HCT116 (cell line): ENCODE results near the gene ZNF646. TPM values are rescaled to one million over a fixed set of nuclear protein-coding genes. Genes with fewer than 3 reads are reported as not detected.

Experiments used
- ATAC-seq: fragments of 200-7000 bp; cut with Tn5 transposase; 2 replicates; pipeline ENCODE4 v1.9.1; 2020; ENCODE audit warnings: mild to moderate bottlenecking, moderate library complexity
- BruUV-seq: library from RNA; stranded (reverse); fragments of 400-500 nt; replicated peaks from 2 replicates; lab custom pipeline; 2021; lab: Mats Ljungman, UMichigan
- CTCF ChIA-PET: fragments of 300-600 bp; sonication (Branson Sonifier 250); formaldehyde crosslinking; loops from one replicate; lab custom pipeline; 2021; ENCODE audit warnings: antibody characterized with exemption; lab: Charles Lee
- POLR2A ChIA-PET: fragments of 300-600, 350-600 bp; sonication (Branson Sonifier 250); formaldehyde crosslinking; loops from one replicate; lab custom pipeline; 2021; ENCODE audit warnings: antibody characterized with exemption; lab: Charles Lee
- RAD21 ChIA-PET, 2 experiments: fragments of 300-600 bp; sonication (Branson Sonifier 250); formaldehyde crosslinking; loops; one replicate each; lab custom pipeline; 2023; ENCODE audit warnings: low total read pairs in 2 of 2; ENCODE audit not compliant: uncharacterized antibody in 2 of 2, unreplicated experiment in 2 of 2, low non-redundant PET in 1 of 2; lab: Charles Lee
- DNase-seq: peaks from one replicate; pipeline ENCODE4 v3.0.0-alpha.2; 2010; ENCODE audit warnings: low read depth, low spot score
- H2AFZ ChIP-seq: fragments of 200-600 bp; shearing (Covaris generic), sonication (generic); 2 replicates; pipeline ENCODE4 v1.6.1; 2017; ENCODE audit warnings: low read depth, mixed run types, mixed read lengths, antibody characterized with exemption, low read length; ENCODE audit not compliant: poor library complexity, severe bottlenecking
- H3K27ac ChIP-seq: 2 replicates; pipeline ENCODE4 v1.5.1; 2012; ENCODE audit warnings: low read depth, low read length
- H3K27me3 ChIP-seq: fragments of 200-600 bp; sonication (generic); 2 replicates; pipeline ENCODE4 v1.6.1; 2016; ENCODE audit warnings: mixed run types, low read length, mixed read lengths; ENCODE audit not compliant: insufficient read depth
- H3K36me3 ChIP-seq, 2 experiments: fragments of 200-500 bp in 1 of 2; fragments of 200-600 bp in 1 of 2; sonication (Bioruptor generic) in 1 of 2; sonication (generic) in 1 of 2; 2 replicates each; pipeline versions ENCODE4 v1.5.1 to v1.6.1; 2014 to 2016; ENCODE audit warnings: low read length in 2 of 2, inconsistent platforms in 1 of 2, mixed read lengths in 1 of 2, mixed run types in 1 of 2; ENCODE audit not compliant: insufficient read depth in 2 of 2, control insufficient read depth in 1 of 2
- H3K4me1 ChIP-seq, 2 experiments: fragments of 200-600 bp in 1 of 2; sonication (generic) in 1 of 2; 2 replicates each; pipeline versions ENCODE4 v1.5.1 to v1.6.1; 2012 to 2017; ENCODE audit warnings: low read length in 2 of 2, inconsistent platforms in 1 of 2, mild to moderate bottlenecking in 1 of 2, mixed read lengths in 1 of 2, mixed run types in 1 of 2, moderate library complexity in 1 of 2; ENCODE audit not compliant: insufficient read depth in 2 of 2, control insufficient read depth in 1 of 2
- H3K4me2 ChIP-seq: fragments of 200-600 bp; sonication (generic); 2 replicates; pipeline ENCODE4 v1.6.1; 2017; ENCODE audit warnings: mixed run types, low read length, mixed read lengths
- H3K4me3 ChIP-seq, 2 experiments: fragments of 200-600 bp in 1 of 2; sonication (generic) in 1 of 2; replicated peaks in 1 of 2; 2 replicates each; pipeline ENCODE4 v1.5.1; 2011 to 2016; ENCODE audit warnings: low read length in 2 of 2, control low read depth in 1 of 2, low read depth in 1 of 2, mild to moderate bottlenecking in 1 of 2, mixed read lengths in 1 of 2, mixed run types in 1 of 2
- H3K79me2 ChIP-seq: fragments of 200-600 bp; sonication (generic); 2 replicates; pipeline ENCODE4 v1.6.1; 2017; ENCODE audit warnings: mild to moderate bottlenecking, mixed run types, low read length, moderate library complexity, mixed read lengths; ENCODE audit not compliant: insufficient read depth
- H3K9ac ChIP-seq: fragments of 200-600 bp; sonication (generic); 2 replicates; pipeline ENCODE4 v1.6.1; 2016; ENCODE audit warnings: low read length, mixed read lengths
- H3K9me2 ChIP-seq: fragments of 200-600 bp; sonication (generic), shearing (Covaris generic); 2 replicates; pipeline ENCODE4 v1.6.1; 2017; ENCODE audit warnings: mixed run types, mild to moderate bottlenecking, moderate library complexity; ENCODE audit not compliant: insufficient read depth
- H3K9me3 ChIP-seq, 2 experiments: fragments of 200-500 bp in 1 of 2; fragments of 200-600 bp in 1 of 2; sonication (Bioruptor generic) in 1 of 2; sonication (generic) in 1 of 2; 2 replicates each; pipeline ENCODE4 v1.6.1; 2014 to 2017; ENCODE audit warnings: low read length in 2 of 2, mixed read lengths in 2 of 2, inconsistent platforms in 1 of 2, low read depth in 1 of 2, mild to moderate bottlenecking in 1 of 2, mixed run types in 1 of 2, moderate library complexity in 1 of 2; ENCODE audit not compliant: control insufficient read depth in 1 of 2, insufficient read depth in 1 of 2
- H4K20me1 ChIP-seq: fragments of 200-600 bp; sonication (generic), shearing (Covaris generic); 2 replicates; pipeline ENCODE4 v1.6.1; 2017; ENCODE audit warnings: mixed run types, mild to moderate bottlenecking, moderate library complexity; ENCODE audit not compliant: insufficient read depth
- ATF3 ChIP-seq: IDR thresholded peaks from 2 replicates; pipeline ENCODE4 v1.6.1; 2012
- CEBPB ChIP-seq: IDR thresholded peaks from 2 replicates; pipeline ENCODE4 v1.6.1; 2012; ENCODE audit warnings: low read depth
- EGR1 ChIP-seq: IDR thresholded peaks from 2 replicates; pipeline ENCODE4 v1.6.1; 2012; ENCODE audit warnings: low read depth
- EZH2 ChIP-seq: fragments of 200-600 bp; sonication (generic); IDR thresholded peaks from 2 replicates; pipeline ENCODE4 v1.6.1; 2017; ENCODE audit warnings: antibody characterized with exemption, mixed run types
- EZH2phosphoT487 ChIP-seq: fragments of 200-600 bp; IDR thresholded peaks from 2 replicates; pipeline ENCODE4 v1.6.1; 2018; ENCODE audit warnings: antibody characterized with exemption, borderline replicate concordance
- FOSL1 ChIP-seq: IDR thresholded peaks from 2 replicates; pipeline ENCODE4 v1.6.1; 2012; ENCODE audit warnings: low read depth
- JUND ChIP-seq: IDR thresholded peaks from 2 replicates; pipeline ENCODE4 v1.6.1; 2012
- MAX ChIP-seq: IDR thresholded peaks from 2 replicates; pipeline ENCODE4 v1.6.1; 2012
- POLR2A ChIP-seq: IDR thresholded peaks from 2 replicates; pipeline ENCODE4 v1.7.0; 2011; ENCODE audit warnings: borderline replicate concordance; ENCODE audit not compliant: insufficient read depth, insufficient read length; ENCODE audit errors: extremely low read depth
- REST ChIP-seq: IDR thresholded peaks from 2 replicates; pipeline ENCODE4 v1.6.1; 2012; ENCODE audit warnings: low read depth
- SP1 ChIP-seq: IDR thresholded peaks from 2 replicates; pipeline ENCODE4 v1.6.1; 2012; ENCODE audit warnings: low read depth
- TCF7L2 ChIP-seq: IDR thresholded peaks from 2 replicates; pipeline ENCODE4 v1.7.0; 2011; ENCODE audit warnings: borderline replicate concordance, inconsistent platforms; ENCODE audit not compliant: insufficient read depth, insufficient read length; ENCODE audit errors: extremely low read depth
- YY1 ChIP-seq: IDR thresholded peaks from 2 replicates; pipeline ENCODE4 v1.6.1; 2011; ENCODE audit warnings: low read length, low read depth, moderate library complexity, mild to moderate bottlenecking; ENCODE audit not compliant: insufficient replicate concordance; ENCODE audit errors: extremely low read depth
- ZBTB33 ChIP-seq: IDR thresholded peaks from 2 replicates; pipeline ENCODE4 v1.6.1; 2011; ENCODE audit warnings: mild to moderate bottlenecking, low read length, moderate library complexity; ENCODE audit not compliant: insufficient replicate concordance; ENCODE audit errors: extremely low read depth
- ZFX ChIP-seq: fragments of 450-650 bp; IDR thresholded peaks from 2 replicates; pipeline ENCODE4 v1.6.1; 2017
- ZNF274 ChIP-seq: fragments of 200-500 bp; sonication (Bioruptor generic); IDR thresholded peaks from 2 replicates; pipeline ENCODE4 v1.6.1; 2014; ENCODE audit warnings: mild to moderate bottlenecking, low read depth, low read length, inconsistent platforms
- intact Hi-C: fragments of 100-400 bp; cut with micrococcal nuclease; formaldehyde crosslinking; loops from 2 replicates; pipeline ENCODE4 v1.10.0; 2022
- total RNA-seq: library from RNA; stranded (reverse); gene quantifications from one replicate; pipeline ENCODE4 v1.2.1, GENCODE V29; 2021; ENCODE audit not compliant: unreplicated experiment

ZNF646 gene
- total RNA-seq, 1 experiment from 2014 or later: 17.7 TPM

GRCh38 chr16:31029272-31029671 is 45.0 kb upstream of the ZNF646 start:
- RAD21 ChIA-PET: no interaction called here
- H3K79me2 ChIP-seq: peaks cover 5% of the 10 kb centered on the region; the same call in 1 of the 2 replicates
- no peak overlapping the region for H2AFZ ChIP-seq
- TF ChIP-seq EZH2phosphoT487: no peak
- TF ChIP-seq SP1: no peak
- no peak for TF ChIP-seq ZFX
- no peak for TF ChIP-seq EGR1
- TF ChIP-seq ZBTB33: no peak
- TF ChIP-seq ZNF274: no peak
- TF ChIP-seq YY1: no peak
- ATAC-seq (no peak), DNase-seq (no peak)
- POLR2A ChIA-PET: no interaction called here
- no peaks in the 10 kb centered on the region for H3K27me3 ChIP-seq
- H4K20me1 ChIP-seq: no peaks in the 10 kb centered on the region
- H3K27ac ChIP-seq: no peak overlapping the region
- H3K4me1 ChIP-seq: peaks cover 10 to 18% of the 10 kb centered on the region in 2 experiments
- intact Hi-C loops: no loop called here
- no peak overlapping the region for H3K4me3 ChIP-seq
- H3K9ac ChIP-seq: no peak overlapping the region
- H3K9me3 ChIP-seq: no peaks in the 10 kb centered on the region
- no TSS peak for BruUV-seq
- no peaks in the 10 kb centered on the region for H3K9me2 ChIP-seq
- CTCF ChIA-PET: no interaction called here
- H3K4me2 ChIP-seq: no peak overlapping the region
- H3K36me3 ChIP-seq: no peaks in the 10 kb centered on the region

- H3K9me2 ChIP-seq: no peaks in the 10 kb centered on the region
- ChIA-PET CTCF (no interaction called here), POLR2A (interaction anchor here (0.7 kb wide), 1 partner anchor 70 kb away, joined by 5 read pairs; no protein-coding TSS in a partner anchor), RAD21 (no interaction called here)
- H3K4me2 ChIP-seq: no peak overlapping the region
- H3K79me2 ChIP-seq: peaks cover 10% of the 10 kb centered on the region; the same call in 1 of the 2 replicates
- intact Hi-C loops: no loop called here
- H2AFZ ChIP-seq: no peak overlapping the region
- peaks cover 5 to 15% of the 10 kb centered on the region in 2 experiments for H3K4me1 ChIP-seq
- no peaks in the 10 kb centered on the region for H3K9me3 ChIP-seq
- no peak overlapping the region for H3K27ac ChIP-seq
- no peak for ATAC-seq
- no peaks in the 10 kb centered on the region for H4K20me1 ChIP-seq
- no peak overlapping the region for H3K4me3 ChIP-seq
- no peaks in the 10 kb centered on the region for H3K27me3 ChIP-seq
- H3K9ac ChIP-seq: no peak overlapping the region
- H3K36me3 ChIP-seq: peaks cover 0 to 3% of the 10 kb centered on the region in 2 experiments; a peak in 1 of 4 replicates
- DNase-seq: no peak
- no TSS peak for BruUV-seq
- no peak for TF ChIP-seq JUND
- no peak for TF ChIP-seq EZH2phosphoT487
- TF ChIP-seq ZNF274: no peak
- TF ChIP-seq CEBPB: no peak
- no peak for TF ChIP-seq EZH2
- TF ChIP-seq REST: no peak
- TF ChIP-seq FOSL1: no peak
- TF ChIP-seq POLR2A: no peak
- TF ChIP-seq ATF3: no peak
- no peak for TF ChIP-seq SP1
- TF ChIP-seq MAX: no peak
- TF ChIP-seq TCF7L2: no peak
Measured at GRCh38 chr16:31031276-31031675, 42.9 kb upstream of the ZNF646 start.
